Liver (tissue), 9 donors: Measurements from ENCODE around the gene CSNK1G2. TPM values are rescaled to one million over a fixed set of nuclear protein-coding genes. Genes with fewer than 3 reads are reported as not detected.
A peak's percentile ranks its signal among the peaks of the same experiment; 100 is the strongest.

ENCODE experiments used
- DNase-seq: peaks from one replicate; pipeline ENCODE4 v3.0.0-alpha.2; 2017; ENCODE audit warnings: low spot score
- H3K27ac ChIP-seq, 2 donors: one replicate each; pipeline ENCODE4 v1.7.0; 2013; ENCODE audit warnings: inconsistent platforms in 2 of 2, low read length in 2 of 2, control low read depth in 1 of 2, low read depth in 1 of 2, mild to moderate bottlenecking in 1 of 2
- H3K27me3 ChIP-seq, 4 donors: one replicate each; pipeline versions ENCODE4 v1.6.1 to v1.7.0; 2013; ENCODE audit warnings: low read length in 3 of 4, inconsistent platforms in 1 of 4, mild to moderate bottlenecking in 1 of 4, moderate library complexity in 1 of 4; ENCODE audit not compliant: control insufficient read depth in 4 of 4, insufficient read depth in 4 of 4
- H3K36me3 ChIP-seq, 4 donors: one replicate each; pipeline versions ENCODE4 v1.6.1 to v1.7.0; 2013; ENCODE audit warnings: low read length in 3 of 4, mild to moderate bottlenecking in 3 of 4, low read depth in 1 of 4, moderate library complexity in 1 of 4; ENCODE audit not compliant: control insufficient read depth in 4 of 4, insufficient read depth in 3 of 4
- H3K4me1 ChIP-seq, 4 donors: one replicate each; pipeline versions ENCODE4 v1.6.1 to v1.7.0; 2013; ENCODE audit warnings: low read length in 3 of 4, mild to moderate bottlenecking in 3 of 4, moderate library complexity in 1 of 4; ENCODE audit not compliant: control insufficient read depth in 4 of 4, insufficient read depth in 4 of 4
- H3K4me3 ChIP-seq, 3 donors: one replicate each; pipeline versions ENCODE4 v1.6.1 to v1.7.0; 2013; ENCODE audit warnings: low read length in 3 of 3, control low read depth in 1 of 3, low read depth in 1 of 3, mild to moderate bottlenecking in 1 of 3
- H3K9ac ChIP-seq, 2 donors: one replicate each; pipeline ENCODE4 v1.7.0; 2013; ENCODE audit warnings: low read length in 2 of 2, mild to moderate bottlenecking in 2 of 2, moderate library complexity in 2 of 2, control low read depth in 1 of 2, low read depth in 1 of 2
- H3K9me3 ChIP-seq, 4 donors: one replicate each; pipeline versions ENCODE4 v1.6.1 to v1.7.0; 2013; ENCODE audit warnings: low read length in 3 of 4; ENCODE audit not compliant: control insufficient read depth in 4 of 4
- ATF3 ChIP-seq: IDR thresholded peaks from 2 replicates; pipeline ENCODE4 v1.6.1; 2016; ENCODE audit warnings: antibody characterized with exemption
- EGR1 ChIP-seq, 2 donors: IDR thresholded peaks; 2 replicates each; pipeline ENCODE4 v1.6.1; 2016 to 2018; ENCODE audit warnings: antibody characterized with exemption in 2 of 2, low read depth in 2 of 2
- FOXA1 ChIP-seq: IDR thresholded peaks from 2 replicates; pipeline ENCODE4 v1.6.1; 2016; ENCODE audit warnings: antibody characterized with exemption
- FOXA2 ChIP-seq: IDR thresholded peaks from 2 replicates; pipeline ENCODE4 v1.6.1; 2016; ENCODE audit warnings: antibody characterized with exemption
- GABPA ChIP-seq, 2 donors: IDR thresholded peaks in 1 of 2; conservative IDR thresholded peaks in 1 of 2; 2 replicates each; pipeline ENCODE4 v1.6.1; 2016; ENCODE audit warnings: antibody characterized with exemption in 2 of 2, mild to moderate bottlenecking in 1 of 2, moderate library complexity in 1 of 2
- HNF4A ChIP-seq, 2 donors: conservative IDR thresholded peaks; 2 replicates each; pipeline ENCODE4 v1.6.1; 2016; ENCODE audit warnings: antibody characterized with exemption in 2 of 2, mild to moderate bottlenecking in 2 of 2
- HNF4G ChIP-seq: IDR thresholded peaks from 2 replicates; pipeline ENCODE4 v1.6.1; 2016; ENCODE audit warnings: antibody characterized with exemption
- NR2F2 ChIP-seq: IDR thresholded peaks from 2 replicates; pipeline ENCODE4 v1.6.1; 2016; ENCODE audit warnings: antibody characterized with exemption
- RAD21 ChIP-seq, 2 donors: IDR thresholded peaks; 2 replicates each; pipeline ENCODE4 v1.6.1; 2016; ENCODE audit warnings: antibody characterized with exemption in 2 of 2, mild to moderate bottlenecking in 2 of 2
- REST ChIP-seq: IDR thresholded peaks from 2 replicates; pipeline ENCODE4 v1.6.1; 2016; ENCODE audit warnings: antibody characterized with exemption, mild to moderate bottlenecking
- RXRA ChIP-seq, 2 donors: IDR thresholded peaks; 2 replicates each; pipeline ENCODE4 v1.6.1; 2017 to 2018; ENCODE audit warnings: antibody characterized with exemption in 2 of 2, mild to moderate bottlenecking in 1 of 2
- SP1 ChIP-seq: IDR thresholded peaks from 2 replicates; pipeline ENCODE4 v1.6.1; 2018; ENCODE audit warnings: antibody characterized with exemption, mild to moderate bottlenecking
- TAF1 ChIP-seq: conservative IDR thresholded peaks from 2 replicates; pipeline ENCODE4 v1.6.1; 2016; ENCODE audit warnings: antibody characterized with exemption, mild to moderate bottlenecking
- YY1 ChIP-seq: IDR thresholded peaks from 2 replicates; pipeline ENCODE4 v1.6.1; 2016; ENCODE audit warnings: antibody characterized with exemption, mild to moderate bottlenecking
- ZBTB33 ChIP-seq: IDR thresholded peaks from 2 replicates; pipeline ENCODE4 v1.6.1; 2016; ENCODE audit warnings: antibody characterized with exemption
- WGBS: extraction: QIAGEN DNeasy Blood & Tissue Kit; methylation state at CpG from one replicate; pipeline ENCODE4 v1.1.7; 2013; 5-methylcytosine and 5-hydroxymethylcytosine counted together
- polyA plus RNA-seq, 2 donors: library from polyadenylated mRNA; stranded (reverse) in 1 of 2; unstranded in 1 of 2; fragments of 200-250 nt in 1 of 2; fragments of >200 nt in 1 of 2; fragmentation: Nextera tagmentation in 1 of 2; extraction: Ambion mirVana in 1 of 2; gene quantifications; one replicate each; pipeline versions ENCODE4 v1.2.1 to v1.2.3, GENCODE V29; 2013 to 2015
- total RNA-seq, 2 donors: library from RNA; depleted of rRNA; stranded (reverse); fragments of >200 nt; gene quantifications; one replicate each; pipeline ENCODE4 v1.2.3, GENCODE V29; 2014
- TF ChIP-seq, protein P1 (sequence below): fragments of 150-350 bp; IDR thresholded peaks from 2 replicates; pipeline ENCODE4 v1.5.1; 2017; ENCODE audit warnings: improper control_type of control experiment, low read depth, low read length; ENCODE audit not compliant: missing input control
- TF ChIP-seq, protein P2 (sequence below): IDR thresholded peaks from 2 replicates; pipeline ENCODE4 v1.6.1; 2016; ENCODE audit warnings: antibody characterized with exemption
- donor health status: healthy.
- donor health status: healthy.
- donor health status: healthy.
- donor health status: healthy.
- donor health status: healthy.

CSNK1G2 gene
- total and polyA plus RNA-seq, 4 donors = 3.5 to 30.6 (median 23.9) TPM

DNA sequence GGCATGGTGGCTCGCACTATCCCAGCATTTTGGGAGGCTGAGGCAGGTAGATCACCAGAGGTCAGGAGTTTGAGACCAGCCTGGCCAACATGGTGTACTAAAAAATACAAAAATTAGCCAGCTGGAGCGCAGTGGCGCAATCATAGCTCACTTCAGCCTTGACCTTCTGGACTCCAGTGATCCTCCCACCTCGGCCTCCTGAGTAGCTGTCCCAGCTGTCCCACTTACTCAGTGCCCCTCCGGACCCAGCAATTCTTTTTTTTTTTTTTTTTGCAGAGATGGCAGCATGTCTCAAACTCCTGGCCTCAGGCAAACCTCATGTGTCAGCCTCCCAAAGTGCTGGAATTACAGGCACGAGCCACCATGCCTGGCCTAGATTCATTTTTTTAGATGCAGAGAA lies 38.0 kb upstream of the CSNK1G2 start:
- H3K27ac ChIP-seq = no peak overlapping the region
- H3K36me3 ChIP-seq = no peaks in the 10 kb centered on the region
- 81% methylated on average over 6 of the region's 6 CpGs for WGBS
- H3K9me3 ChIP-seq = no peaks in the 10 kb centered on the region
- no peak for DNase-seq
- H3K27me3 ChIP-seq = no peaks in the 10 kb centered on the region
- TF ChIP-seq HNF4A (conservative IDR thresholded peaks at IDR 0.05) (peak in 1 of 2 donors; percentile 11), SP1 (no peak)
- H3K9ac ChIP-seq = no peak overlapping the region
- no peak overlapping the region for H3K4me3 ChIP-seq
- peaks cover 3 to 7% (median 6%) of the 10 kb centered on the region in 4 donors for H3K4me1 ChIP-seq

GRCh38 chr19:1904860-1905109 lies 36.2 kb upstream of the CSNK1G2 start:
- WGBS = 47% methylated on average over 8 of the region's 8 CpGs
- Histone ChIP-seq H3K9ac (no peak overlapping the region), H3K4me1 (peaks cover 3 to 10% (median 6%) of the 10 kb centered on the region in 4 donors)

More at GRCh38 chr19:1904860-1905109, 36.2 kb upstream of the CSNK1G2 start:
- peak overlapping the region; percentile 82 to 84 for H3K27ac ChIP-seq
- no peak for TF ChIP-seq SP1
- TF ChIP-seq, protein P1, sequence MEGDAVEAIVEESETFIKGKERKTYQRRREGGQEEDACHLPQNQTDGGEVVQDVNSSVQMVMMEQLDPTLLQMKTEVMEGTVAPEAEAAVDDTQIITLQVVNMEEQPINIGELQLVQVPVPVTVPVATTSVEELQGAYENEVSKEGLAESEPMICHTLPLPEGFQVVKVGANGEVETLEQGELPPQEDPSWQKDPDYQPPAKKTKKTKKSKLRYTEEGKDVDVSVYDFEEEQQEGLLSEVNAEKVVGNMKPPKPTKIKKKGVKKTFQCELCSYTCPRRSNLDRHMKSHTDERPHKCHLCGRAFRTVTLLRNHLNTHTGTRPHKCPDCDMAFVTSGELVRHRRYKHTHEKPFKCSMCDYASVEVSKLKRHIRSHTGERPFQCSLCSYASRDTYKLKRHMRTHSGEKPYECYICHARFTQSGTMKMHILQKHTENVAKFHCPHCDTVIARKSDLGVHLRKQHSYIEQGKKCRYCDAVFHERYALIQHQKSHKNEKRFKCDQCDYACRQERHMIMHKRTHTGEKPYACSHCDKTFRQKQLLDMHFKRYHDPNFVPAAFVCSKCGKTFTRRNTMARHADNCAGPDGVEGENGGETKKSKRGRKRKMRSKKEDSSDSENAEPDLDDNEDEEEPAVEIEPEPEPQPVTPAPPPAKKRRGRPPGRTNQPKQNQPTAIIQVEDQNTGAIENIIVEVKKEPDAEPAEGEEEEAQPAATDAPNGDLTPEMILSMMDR = no peak
- TF ChIP-seq NR2F2 = no peak
- TF ChIP-seq REST = no peak
- TF ChIP-seq RXRA (IDR thresholded peaks at IDR 0.05) = no peak
- TF ChIP-seq ATF3 = no peak
- TF ChIP-seq, protein P2, sequence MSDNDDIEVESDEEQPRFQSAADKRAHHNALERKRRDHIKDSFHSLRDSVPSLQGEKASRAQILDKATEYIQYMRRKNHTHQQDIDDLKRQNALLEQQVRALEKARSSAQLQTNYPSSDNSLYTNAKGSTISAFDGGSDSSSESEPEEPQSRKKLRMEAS = no peak
- no peak for TF ChIP-seq RAD21 (IDR thresholded peaks at IDR 0.05)
- TF ChIP-seq ZBTB33 = no peak
- no peak for TF ChIP-seq HNF4A (conservative IDR thresholded peaks at IDR 0.05)
- no peak for TF ChIP-seq FOXA2
- no peak for TF ChIP-seq FOXA1
- TF ChIP-seq HNF4G = no peak
- no peak for TF ChIP-seq TAF1
- TF ChIP-seq GABPA (IDR thresholded peaks at IDR 0.05 in 1 of 2, conservative IDR thresholded peaks at IDR 0.05 in 1 of 2) = no peak
- TF ChIP-seq YY1 = no peak
- TF ChIP-seq EGR1 (IDR thresholded peaks at IDR 0.05; ENCODE audit: low read depth in 2 of 2) = no peak
- H3K27me3 ChIP-seq = no peaks in the 10 kb centered on the region
- H3K4me3 ChIP-seq = no peak overlapping the region
- no peaks in the 10 kb centered on the region for H3K36me3 ChIP-seq
- no peaks in the 10 kb centered on the region for H3K9me3 ChIP-seq
- DNase-seq = no peak
